ENCODE results near the gene RALA.
"Not testable (repeated sequence)": the region's sequence is repeated elsewhere in the genome, so short reads cannot be mapped to it uniquely, and the experiment has no call there.

Gene RALA

GRCh38 chr7:39644170-39644569, 20.8 kb downstream of the RALA start:
- DNase-seq (ENCODE audit: extremely low read depth in 1 of 2, low read depth in 1 of 2), result no peak

GRCh38 chr7:39645482-39646407, 22.4 kb downstream of the RALA start:
- no peak for DNase-seq (ENCODE audit: extremely low read depth in 1 of 2, low read depth in 1 of 2)

- DNase-seq (ENCODE audit: extremely low read depth in 1 of 2, low read depth in 1 of 2), result no peak
These were observed 24.4 kb downstream of the RALA start for GRCh38 chr7:39647816-39648215.

- DNase-seq (ENCODE audit: extremely low read depth in 1 of 2, low read depth in 1 of 2), result no peak
These were observed 27.3 kb downstream of the RALA start for GRCh38 chr7:39650676-39651075.

- DNase-seq (ENCODE audit: extremely low read depth in 1 of 2, low read depth in 1 of 2), result no peak
These were observed 27.9 kb downstream of the RALA start for GRCh38 chr7:39651265-39651664.

- DNase-seq (ENCODE audit: extremely low read depth in 1 of 2, low read depth in 1 of 2), result no peak
These were observed 33.0 kb downstream of the RALA start for GRCh38 chr7:39656415-39656814.

- DNase-seq (ENCODE audit: extremely low read depth in 1 of 2, low read depth in 1 of 2), result no peak
These were observed 36.1 kb downstream of the RALA start for GRCh38 chr7:39659356-39660013.

- DNase-seq (ENCODE audit: extremely low read depth in 1 of 2, low read depth in 1 of 2), result no peak
These were observed 38.6 kb downstream of the RALA start for GRCh38 chr7:39661960-39662359.

GRCh38 chr7:39663263-39663662, 39.9 kb downstream of the RALA start:
- DNase-seq (ENCODE audit: extremely low read depth in 1 of 2, low read depth in 1 of 2), result no peak

- no peak for DNase-seq (ENCODE audit: extremely low read depth in 1 of 2, low read depth in 1 of 2)
These were observed 40.7 kb downstream of the RALA start for GRCh38 chr7:39664057-39664456.

GRCh38 chr7:39664585-39664984, 41.2 kb downstream of the RALA start:
- DNase-seq (ENCODE audit: extremely low read depth in 1 of 2, low read depth in 1 of 2), result no peak

GRCh38 chr7:39666562-39666961, 43.2 kb downstream of the RALA start:
- DNase-seq (ENCODE audit: extremely low read depth in 1 of 2, low read depth in 1 of 2), result no peak

GRCh38 chr7:39667341-39667923, 44.1 kb downstream of the RALA start:
- no peak for DNase-seq (ENCODE audit: extremely low read depth in 1 of 2, low read depth in 1 of 2)

- not testable (repeated sequence) for DNase-seq (ENCODE audit: extremely low read depth in 1 of 2, low read depth in 1 of 2)
These were observed 44.9 kb downstream of the RALA start for GRCh38 chr7:39668280-39668679.

GRCh38 chr7:39670052-39670451, 46.7 kb downstream of the RALA start:
- DNase-seq (ENCODE audit: extremely low read depth in 1 of 2, low read depth in 1 of 2), result no peak

- no peak for DNase-seq (ENCODE audit: extremely low read depth in 1 of 2, low read depth in 1 of 2)
These were observed 47.6 kb downstream of the RALA start for GRCh38 chr7:39670934-39671333.

- DNase-seq (ENCODE audit: extremely low read depth in 1 of 2, low read depth in 1 of 2), result no peak
These were observed 48.8 kb downstream of the RALA start for GRCh38 chr7:39672176-39672575.

GRCh38 chr7:39673868-39674267, 50.5 kb downstream of the RALA start:
- DNase-seq (ENCODE audit: extremely low read depth in 1 of 2, low read depth in 1 of 2), result no peak

- no peak for DNase-seq (ENCODE audit: extremely low read depth in 1 of 2, low read depth in 1 of 2)
These were observed 51.0 kb downstream of the RALA start for GRCh38 chr7:39674406-39674805.

- no peak for DNase-seq (ENCODE audit: extremely low read depth in 1 of 2, low read depth in 1 of 2)
These were observed 53.0 kb downstream of the RALA start for GRCh38 chr7:39676346-39676745.

GRCh38 chr7:39678930-39679709, 55.7 kb downstream of the RALA start:
- DNase-seq (ENCODE audit: extremely low read depth in 1 of 2, low read depth in 1 of 2), result no peak
